KOPT-K1 (cell line): ENCODE data around the gene GLI3.

Experiments used
- H3K27ac ChIP-seq: fragments of 200-600 bp; sonication (generic); 2 replicates; pipeline ENCODE4 v1.5.1; 2016; ENCODE audit warnings: antibody characterized with exemption, mild to moderate bottlenecking, low read depth, low read length; ENCODE audit not compliant: poor library complexity, severe bottlenecking
- H3K36me3 ChIP-seq: fragments of 200-600 bp; sonication (generic); 2 replicates; pipeline ENCODE4 v1.5.1; 2017; ENCODE audit warnings: antibody characterized with exemption, mild to moderate bottlenecking, low read length, moderate library complexity; ENCODE audit not compliant: insufficient read depth
- H3K9me3 ChIP-seq: fragments of 200-600 bp; sonication (generic); 2 replicates; pipeline ENCODE4 v1.5.1; 2017; ENCODE audit warnings: antibody characterized with exemption, low read length, mild to moderate bottlenecking; ENCODE audit not compliant: insufficient read depth, poor library complexity, severe bottlenecking

The GLI3 gene

DNA sequence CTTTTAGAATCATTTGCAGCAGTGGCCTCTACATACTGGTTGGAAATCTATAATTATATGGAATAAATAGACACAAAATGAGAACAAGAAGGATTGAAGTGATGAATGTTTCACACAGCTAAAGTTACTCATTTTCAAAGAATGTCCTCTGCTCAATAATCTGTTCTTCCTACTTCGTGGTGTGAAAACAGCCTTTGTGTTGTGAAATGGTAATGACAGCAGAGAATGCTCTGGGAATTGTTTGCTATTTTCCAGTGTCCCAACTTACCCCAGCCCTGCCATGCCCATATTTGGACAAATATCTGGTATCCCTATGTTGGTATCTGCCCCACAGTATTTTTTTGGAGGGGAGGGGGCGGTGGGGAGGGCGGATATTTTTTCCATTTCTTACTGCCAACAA is 130.4 kb downstream of the GLI3 start:
- Histone ChIP-seq H3K27ac (no peak overlapping the region), H3K36me3 (no peaks in the 10 kb centered on the region), H3K9me3 (no peaks in the 10 kb centered on the region)

DNA sequence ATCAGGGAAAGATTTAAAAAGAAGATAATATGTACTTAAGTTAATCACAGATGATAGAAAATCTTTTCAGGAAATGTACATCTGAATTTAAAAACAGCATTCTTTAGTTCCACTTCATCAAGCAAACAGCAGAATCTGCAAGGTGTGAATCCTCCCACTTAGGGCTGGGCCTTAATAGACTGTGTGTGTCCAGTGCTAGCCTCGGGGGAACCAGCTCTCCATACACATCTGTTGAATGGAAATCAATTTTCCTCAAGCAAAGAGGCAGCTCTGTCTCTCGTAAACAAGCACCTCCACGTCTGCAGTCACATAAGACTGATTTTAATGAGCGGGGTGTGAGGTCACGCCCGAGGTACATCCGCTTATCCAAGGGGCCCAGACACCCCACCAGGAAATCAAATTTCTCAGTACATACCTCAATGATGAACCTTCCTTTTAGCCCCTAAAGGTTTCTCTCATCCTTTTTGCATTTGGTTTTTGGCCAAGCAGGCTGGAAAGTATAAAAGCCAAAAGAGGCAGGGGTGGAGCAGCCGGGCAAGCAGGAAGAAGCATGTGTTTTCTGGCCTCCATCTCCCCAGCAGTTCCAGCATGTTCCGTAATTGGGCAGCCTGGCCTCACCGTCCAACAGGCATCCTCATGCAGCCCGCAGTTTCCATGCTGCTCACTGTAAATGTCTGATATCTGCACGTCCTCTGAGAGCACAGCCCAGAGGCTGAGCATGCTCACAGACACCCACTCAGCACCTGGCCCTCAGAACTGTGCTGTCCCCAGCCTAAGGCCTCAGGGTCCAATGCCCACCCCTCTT is 131.3 kb downstream of the GLI3 start:
- no peaks in the 10 kb centered on the region for H3K36me3 ChIP-seq
- H3K9me3 ChIP-seq: no peaks in the 10 kb centered on the region
- no peak overlapping the region for H3K27ac ChIP-seq

DNA sequence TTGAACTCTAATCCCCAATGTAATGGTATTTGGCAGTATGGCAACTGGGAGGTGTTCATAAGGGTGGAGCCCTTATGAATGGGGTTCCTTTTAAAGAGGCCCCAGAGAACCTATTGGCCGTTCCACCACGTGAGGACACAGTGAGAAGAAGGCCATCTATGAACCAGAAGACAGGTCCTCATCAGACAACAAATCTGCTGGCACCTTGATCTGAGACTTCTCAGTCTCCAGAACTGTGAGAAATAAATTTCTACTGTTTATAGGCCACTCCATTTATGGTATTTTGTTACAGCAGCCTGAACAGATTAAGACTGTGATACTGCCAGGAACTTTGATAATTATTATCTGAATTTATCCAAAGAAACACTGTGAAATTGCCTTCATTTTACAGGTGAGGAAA is 132.3 kb downstream of the GLI3 start:
- no peaks in the 10 kb centered on the region for H3K36me3 ChIP-seq
- H3K27ac ChIP-seq: no peak overlapping the region
- no peaks in the 10 kb centered on the region for H3K9me3 ChIP-seq

DNA sequence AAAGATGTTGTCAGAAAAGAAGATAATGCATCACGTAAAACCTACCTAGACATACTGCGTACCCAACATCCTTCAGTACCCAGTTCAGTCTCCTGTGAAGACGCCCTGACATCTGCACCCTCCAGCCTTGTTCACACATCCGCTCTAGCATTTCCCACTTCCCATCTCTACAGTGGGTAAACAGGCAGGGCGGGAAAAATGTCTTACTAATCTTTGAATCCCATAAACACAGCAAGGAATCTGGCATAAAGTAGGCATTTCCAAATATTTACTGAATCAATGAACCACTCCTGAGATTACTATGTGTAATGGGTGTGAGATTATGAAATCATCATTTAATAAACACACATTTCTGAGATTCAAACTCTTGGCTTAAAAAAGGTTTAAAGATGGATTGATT is 132.8 kb downstream of the GLI3 start:
- no peaks in the 10 kb centered on the region for H3K9me3 ChIP-seq
- no peaks in the 10 kb centered on the region for H3K36me3 ChIP-seq
- H3K27ac ChIP-seq: no peak overlapping the region

- H3K27ac ChIP-seq: no peak overlapping the region
- H3K36me3 ChIP-seq: no peaks in the 10 kb centered on the region
- H3K9me3 ChIP-seq: no peaks in the 10 kb centered on the region
Measured at GRCh38 chr7:42103456-42103855, 133.6 kb downstream of the GLI3 start.

GRCh38 chr7:42103020-42103419 is 134.0 kb downstream of the GLI3 start:
- Histone ChIP-seq H3K27ac (no peak overlapping the region), H3K9me3 (no peaks in the 10 kb centered on the region), H3K36me3 (no peaks in the 10 kb centered on the region)

DNA sequence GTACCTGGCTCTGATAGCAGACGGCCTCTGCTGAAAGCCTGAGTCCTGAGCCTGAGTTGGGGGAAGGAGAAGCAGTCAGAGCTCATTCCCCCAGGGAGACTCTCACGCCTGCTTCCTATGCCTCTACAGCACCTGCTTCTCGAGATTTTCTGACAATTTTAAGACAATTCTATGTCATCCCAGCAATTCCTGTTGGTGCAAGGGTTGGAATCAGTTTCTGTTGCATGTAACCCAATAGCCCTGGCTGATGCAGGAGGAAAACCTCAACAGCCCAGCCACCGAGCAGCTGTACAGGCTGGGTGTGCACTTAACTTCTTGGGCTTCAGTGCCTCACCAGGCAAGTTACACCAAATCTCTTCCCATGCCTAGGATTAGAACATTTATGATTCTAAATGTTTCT is 134.7 kb downstream of the GLI3 start:
- no peaks in the 10 kb centered on the region for H3K36me3 ChIP-seq
- H3K9me3 ChIP-seq: no peaks in the 10 kb centered on the region
- no peak overlapping the region for H3K27ac ChIP-seq

- no peaks in the 10 kb centered on the region for H3K9me3 ChIP-seq
- no peaks in the 10 kb centered on the region for H3K36me3 ChIP-seq
- H3K27ac ChIP-seq: no peak overlapping the region
Measured at GRCh38 chr7:42100156-42100508, 136.9 kb downstream of the GLI3 start.

DNA sequence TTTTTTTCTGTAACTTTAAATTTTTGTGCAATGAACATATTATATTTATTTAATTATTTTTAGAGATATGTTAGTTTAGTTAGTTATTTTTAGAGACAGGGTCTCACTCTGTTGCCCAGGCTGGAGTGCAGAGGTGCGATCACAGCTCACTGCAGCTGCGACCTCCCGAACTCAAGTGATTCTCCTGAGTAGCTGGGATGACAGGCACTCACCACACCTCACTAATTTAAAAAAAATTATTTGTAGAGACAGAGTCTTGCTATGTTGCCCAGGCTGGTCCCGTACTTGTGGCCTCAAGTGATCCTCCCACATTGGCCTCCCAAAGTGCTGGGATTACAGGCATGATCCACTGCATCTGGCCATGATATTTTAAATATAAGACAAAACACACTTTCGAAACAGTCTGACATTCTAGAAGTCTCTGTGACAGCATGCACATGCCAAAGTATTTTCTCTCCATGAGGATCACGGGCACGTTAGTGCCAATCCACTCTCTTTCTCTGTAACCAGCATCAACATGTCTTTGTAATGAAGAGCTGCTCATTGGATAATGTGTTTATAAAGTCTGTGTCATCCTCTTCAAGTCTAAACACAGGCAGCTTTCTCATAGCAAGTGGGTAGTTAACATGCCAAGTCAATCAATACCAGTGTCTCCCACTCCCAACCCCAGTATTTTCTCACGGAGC is 137.4 kb downstream of the GLI3 start:
- no peak overlapping the region for H3K27ac ChIP-seq
- no peaks in the 10 kb centered on the region for H3K9me3 ChIP-seq
- no peaks in the 10 kb centered on the region for H3K36me3 ChIP-seq

DNA sequence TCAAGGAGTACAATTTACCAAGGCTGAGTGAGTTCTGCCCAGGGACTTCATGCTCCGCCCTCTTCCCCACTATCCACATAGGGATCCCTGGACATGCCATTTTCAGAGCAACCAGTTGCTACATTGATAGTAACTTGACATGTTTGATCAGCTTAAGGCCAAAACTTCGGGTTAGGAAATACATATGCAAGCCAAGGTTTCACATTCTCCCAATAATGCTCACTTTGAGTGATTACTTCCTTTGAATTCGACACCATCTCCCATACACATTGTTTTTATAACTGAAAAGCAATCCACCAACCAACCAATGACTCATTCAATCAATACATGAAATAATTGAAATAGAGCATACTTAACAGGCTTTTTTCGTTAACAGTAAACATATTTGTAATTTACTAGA is 137.9 kb downstream of the GLI3 start:
- Histone ChIP-seq H3K36me3 (no peaks in the 10 kb centered on the region), H3K9me3 (no peaks in the 10 kb centered on the region), H3K27ac (no peak overlapping the region)

DNA sequence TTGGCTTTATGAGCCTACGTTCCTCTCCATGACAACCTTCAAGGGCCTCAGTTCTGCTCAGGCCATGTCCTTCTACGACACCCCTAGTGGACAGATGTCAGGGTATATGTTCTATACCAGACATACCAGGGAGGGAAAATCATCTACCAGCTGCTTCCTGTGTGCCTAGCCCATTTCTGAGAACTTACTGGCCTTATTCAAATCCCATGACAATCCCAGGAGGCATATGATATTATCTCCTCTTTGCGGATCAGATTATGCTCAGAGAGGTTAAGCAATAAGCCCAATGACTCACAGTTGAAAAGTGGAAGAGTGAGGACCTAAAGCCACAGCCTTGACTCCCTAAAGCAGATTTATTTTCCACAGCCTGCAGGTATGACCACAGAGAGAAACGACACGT is 139.3 kb downstream of the GLI3 start:
- no peaks in the 10 kb centered on the region for H3K9me3 ChIP-seq
- no peak overlapping the region for H3K27ac ChIP-seq
- H3K36me3 ChIP-seq: no peaks in the 10 kb centered on the region

- Histone ChIP-seq H3K27ac (no peak overlapping the region), H3K9me3 (no peaks in the 10 kb centered on the region)
Measured at GRCh38 chr7:42096681-42097561, 140.1 kb downstream of the GLI3 start.

GRCh38 chr7:42096268-42096667 is 140.7 kb downstream of the GLI3 start:
- no peaks in the 10 kb centered on the region for H3K36me3 ChIP-seq
- no peaks in the 10 kb centered on the region for H3K9me3 ChIP-seq
- H3K27ac ChIP-seq: no peak overlapping the region

More at GRCh38 chr7:42096681-42097561, 140.1 kb downstream of the GLI3 start:
- H3K36me3 ChIP-seq: no peaks in the 10 kb centered on the region

- Histone ChIP-seq H3K27ac (no peak overlapping the region), H3K36me3 (no peaks in the 10 kb centered on the region), H3K9me3 (no peaks in the 10 kb centered on the region)
Measured at GRCh38 chr7:42095791-42096190, 141.2 kb downstream of the GLI3 start.

DNA sequence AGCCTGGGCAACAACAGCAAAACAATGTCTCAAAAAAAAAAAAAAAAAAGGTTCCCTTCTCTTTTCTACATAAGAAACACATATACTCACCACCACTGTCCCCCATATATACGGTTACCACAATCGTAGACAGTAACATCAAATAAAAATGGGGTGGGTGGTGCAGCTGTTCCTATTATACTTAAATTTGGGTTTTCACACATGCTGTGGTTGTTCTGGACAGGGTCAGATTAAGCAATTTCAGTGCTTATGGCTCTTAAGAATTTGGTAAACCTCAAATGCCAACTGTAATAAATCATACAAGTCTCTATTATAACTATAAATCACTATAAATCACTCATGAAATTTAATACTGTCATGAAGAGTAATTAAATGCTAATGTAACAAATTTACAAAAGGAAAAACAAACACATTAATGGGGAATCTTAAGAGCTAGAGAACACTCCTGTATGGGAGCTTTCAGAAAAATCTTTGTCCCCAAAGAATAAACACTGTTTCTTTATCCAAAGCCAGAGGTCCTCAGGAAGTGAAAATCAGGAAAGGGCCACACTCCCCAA is 143.6 kb downstream of the GLI3 start:
- Histone ChIP-seq H3K27ac (no peak overlapping the region), H3K36me3 (no peaks in the 10 kb centered on the region), H3K9me3 (no peaks in the 10 kb centered on the region)
